Neuronal stem cell (in vitro differentiated cells): ENCODE measurements around the gene FBXW9.
A peak's percentile ranks its signal among the peaks of the same experiment; 100 is the strongest.

ENCODE experiments used
- DNase-seq: peaks from one replicate; pipeline ENCODE4 v3.0.0-alpha.2; 2013; ENCODE audit warnings: low spot score
- H2AFZ ChIP-seq: one replicate; pipeline ENCODE4 v1.6.1; 2013; ENCODE audit warnings: mild to moderate bottlenecking, low read length, inconsistent platforms
- H2AK5ac ChIP-seq: 2 replicates; pipeline ENCODE4 v1.6.1; 2013; ENCODE audit warnings: low read depth, mild to moderate bottlenecking, inconsistent platforms, low read length, moderate library complexity, mixed read lengths
- H2BK120ac ChIP-seq: 2 replicates; pipeline ENCODE4 v1.6.1; 2013; ENCODE audit warnings: low read depth, mild to moderate bottlenecking, inconsistent platforms, low read length, moderate library complexity, mixed read lengths
- H2BK12ac ChIP-seq: one replicate; pipeline ENCODE4 v1.6.1; 2013; ENCODE audit warnings: low read length, inconsistent platforms
- H2BK15ac ChIP-seq: 2 replicates; pipeline ENCODE4 v1.6.1; 2013; ENCODE audit warnings: mild to moderate bottlenecking, low read length, inconsistent platforms, mixed read lengths
- H2BK5ac ChIP-seq: one replicate; pipeline ENCODE4 v1.6.1; 2013; ENCODE audit warnings: inconsistent platforms, mild to moderate bottlenecking, low read length, moderate library complexity
- H3K14ac ChIP-seq: one replicate; pipeline ENCODE4 v1.6.1; 2013; ENCODE audit warnings: low read length, inconsistent platforms
- H3K18ac ChIP-seq: 2 replicates; pipeline ENCODE4 v1.6.1; 2013; ENCODE audit warnings: low read length, inconsistent platforms
- H3K23ac ChIP-seq: 2 replicates; pipeline ENCODE4 v1.6.1; 2013; ENCODE audit warnings: low read depth, mild to moderate bottlenecking, mixed read lengths, low read length, inconsistent platforms; ENCODE audit not compliant: poor library complexity
- H3K27ac ChIP-seq: replicated peaks from 3 replicates; pipeline ENCODE4 v1.5.1; 2013; ENCODE audit warnings: low read length, inconsistent platforms
- H3K27me3 ChIP-seq, 3 experiments: 2 replicates each; pipeline ENCODE4 v1.6.1; 2013; ENCODE audit warnings: low read length in 3 of 3, mild to moderate bottlenecking in 2 of 3, inconsistent platforms in 1 of 3, low read depth in 1 of 3, mixed read lengths in 1 of 3, moderate library complexity in 1 of 3; ENCODE audit not compliant: control insufficient read depth in 3 of 3, insufficient read depth in 3 of 3
- H3K36me3 ChIP-seq, 2 donors: replicated peaks in 1 of 2; 2 replicates each; pipeline ENCODE4 v1.6.1; 2013; ENCODE audit warnings: low read length in 2 of 2; ENCODE audit not compliant: control insufficient read depth in 2 of 2, insufficient read depth in 2 of 2
- H3K4ac ChIP-seq: 2 replicates; pipeline ENCODE4 v1.6.1; 2013; ENCODE audit warnings: inconsistent platforms, mild to moderate bottlenecking, low read length, moderate library complexity
- H3K4me1 ChIP-seq, 2 donors: 1 replicate in 1 of 2; 2 replicates in 1 of 2; pipeline ENCODE4 v1.6.1; 2013; ENCODE audit warnings: low read length in 2 of 2, low read depth in 1 of 2; ENCODE audit not compliant: control insufficient read depth in 2 of 2, insufficient read depth in 1 of 2
- H3K4me2 ChIP-seq: one replicate; pipeline ENCODE4 v1.6.1; 2013; ENCODE audit warnings: mild to moderate bottlenecking, low read length, inconsistent platforms; ENCODE audit not compliant: insufficient read depth, poor library complexity, severe bottlenecking
- H3K4me3 ChIP-seq, 2 donors: 2 replicates each; pipeline ENCODE4 v1.5.1; 2013; ENCODE audit warnings: low read length in 2 of 2, mild to moderate bottlenecking in 2 of 2, inconsistent platforms in 1 of 2, moderate library complexity in 1 of 2
- H3K79me1 ChIP-seq: one replicate; pipeline ENCODE4 v1.6.1; 2013; ENCODE audit warnings: low read depth, mild to moderate bottlenecking, inconsistent platforms, low read length, moderate library complexity
- H3K9ac ChIP-seq: one replicate; pipeline ENCODE4 v1.6.1; 2013; ENCODE audit warnings: mild to moderate bottlenecking, low read depth, low read length, inconsistent platforms; ENCODE audit not compliant: poor library complexity
- H3K9me3 ChIP-seq, 2 donors: replicated peaks in 1 of 2; 2 replicates each; pipeline versions ENCODE3 to v1.6.1; 2013; ENCODE audit warnings: low read length in 2 of 2, mild to moderate bottlenecking in 2 of 2, inconsistent platforms in 1 of 2, low read depth in 1 of 2, mixed read lengths in 1 of 2, moderate library complexity in 1 of 2; ENCODE audit not compliant: control insufficient read depth in 2 of 2, insufficient read depth in 1 of 2
- H4K8ac ChIP-seq: one replicate; pipeline ENCODE4 v1.6.1; 2013; ENCODE audit warnings: low read depth, mild to moderate bottlenecking, inconsistent platforms, low read length, moderate library complexity
- H4K91ac ChIP-seq: one replicate; pipeline ENCODE4 v1.6.1; 2013; ENCODE audit warnings: low read length, low read depth, mild to moderate bottlenecking, inconsistent platforms; ENCODE audit not compliant: poor library complexity
- WGBS, 2 donors: extraction: QIAGEN DNeasy Blood & Tissue Kit; methylation state at CpG; one replicate each; pipeline ENCODE4 v1.1.7; 2013; ENCODE audit warnings: missing lambda C conversion rate in 2 of 2, mixed read lengths in 1 of 2; ENCODE audit not compliant: insufficient read length in 2 of 2, insufficient replicate concordance in 1 of 2; ENCODE audit errors: extremely low coverage in 2 of 2; 5-methylcytosine and 5-hydroxymethylcytosine counted together

FBXW9 gene

GRCh38 chr19:12655546-12655945, 40.9 kb downstream of the FBXW9 start:
- H4K91ac ChIP-seq: no peak overlapping the region
- no peak overlapping the region for H2BK12ac ChIP-seq
- H3K4me1 ChIP-seq: no peaks in the 10 kb centered on the region
- no peak overlapping the region for H2BK120ac ChIP-seq
- H3K79me1 ChIP-seq: peaks cover 4% of the 10 kb centered on the region
- H3K4ac ChIP-seq: no peak overlapping the region
- no peak overlapping the region for H3K4me3 ChIP-seq
- H3K27ac ChIP-seq: no peak overlapping the region
- H2BK5ac ChIP-seq: no peak overlapping the region
- no peak overlapping the region for H3K14ac ChIP-seq
- no peak overlapping the region for H4K8ac ChIP-seq
- no peaks in the 10 kb centered on the region for H3K27me3 ChIP-seq
- no peak overlapping the region for H3K18ac ChIP-seq
- H3K9ac ChIP-seq: no peak overlapping the region
- no peak overlapping the region for H2BK15ac ChIP-seq
- H3K4me2 ChIP-seq: no peak overlapping the region
- H3K36me3 ChIP-seq: peaks cover 21 to 57% of the 10 kb centered on the region in 2 donors
- H2AFZ ChIP-seq: no peak overlapping the region
- WGBS, 2 donors: no CpG with 5 or more reads among the region's 8 CpGs
- no peak for DNase-seq
- no peak overlapping the region for H3K23ac ChIP-seq
- no peak overlapping the region for H2AK5ac ChIP-seq
- peaks cover 0 to 2% of the 10 kb centered on the region in 2 donors for H3K9me3 ChIP-seq

GRCh38 chr19:12652219-12652618, 44.2 kb downstream of the FBXW9 start:
- Histone ChIP-seq H3K9ac (peak overlapping the region; percentile 16), H3K79me1 (peaks cover 4% of the 10 kb centered on the region), H2BK120ac (no peak overlapping the region), H3K36me3 (peaks cover 12 to 38% of the 10 kb centered on the region in 2 donors), H2BK5ac (no peak overlapping the region), H3K9me3 (peaks cover 0 to under 1% of the 10 kb centered on the region in 2 donors), H3K14ac (no peak overlapping the region), H3K4me2 (no peak overlapping the region), H3K4me3 (no peak overlapping the region), H3K18ac (no peak overlapping the region), H3K27ac (no peak overlapping the region), H3K27me3 (no peaks in the 10 kb centered on the region), H2AK5ac (no peak overlapping the region), H3K4ac (no peak overlapping the region), H2BK15ac (no peak overlapping the region), H4K91ac (no peak overlapping the region), H3K23ac (no peak overlapping the region), H3K4me1 (no peaks in the 10 kb centered on the region), H2AFZ (no peak overlapping the region), H4K8ac (no peak overlapping the region), H2BK12ac (no peak overlapping the region)
- no peak for DNase-seq
- no CpG with 5 or more reads among the region's 6 CpGs for WGBS, 2 donors

GRCh38 chr19:12649941-12650340, 46.5 kb downstream of the FBXW9 start:
- H2BK5ac ChIP-seq: no peak overlapping the region
- no peaks in the 10 kb centered on the region for H3K4me1 ChIP-seq
- DNase-seq: no peak
- no peak overlapping the region for H2AFZ ChIP-seq
- no peak overlapping the region for H4K91ac ChIP-seq
- H3K4me2 ChIP-seq: no peak overlapping the region
- H2BK15ac ChIP-seq: no peak overlapping the region
- H3K4me3 ChIP-seq: no peak overlapping the region
- H4K8ac ChIP-seq: no peak overlapping the region
- H3K18ac ChIP-seq: no peak overlapping the region
- no peak overlapping the region for H3K27ac ChIP-seq
- H3K14ac ChIP-seq: no peak overlapping the region
- peaks cover 4 to 17% of the 10 kb centered on the region in 2 donors for H3K36me3 ChIP-seq
- no CpG with 5 or more reads among the region's 10 CpGs for WGBS, 2 donors
- no peaks in the 10 kb centered on the region for H3K9me3 ChIP-seq
- peak overlapping the region; percentile 65 for H3K23ac ChIP-seq
- H3K4ac ChIP-seq: no peak overlapping the region
- no peak overlapping the region for H2BK12ac ChIP-seq
- H3K9ac ChIP-seq: no peak overlapping the region
- peak overlapping the region; percentile 35 for H2AK5ac ChIP-seq
- H3K79me1 ChIP-seq: no peaks in the 10 kb centered on the region
- no peak overlapping the region for H2BK120ac ChIP-seq
- H3K27me3 ChIP-seq: no peaks in the 10 kb centered on the region

GRCh38 chr19:12648088-12648487, 48.3 kb downstream of the FBXW9 start:
- Histone ChIP-seq H3K4ac (no peak overlapping the region), H3K27ac (no peak overlapping the region), H3K9ac (no peak overlapping the region), H4K91ac (no peak overlapping the region), H2BK15ac (no peak overlapping the region), H4K8ac (no peak overlapping the region), H2BK5ac (no peak overlapping the region), H3K4me3 (peak overlapping the region in 1 of 2 donors; percentile 40), H3K23ac (no peak overlapping the region), H3K36me3 (peaks cover 3 to 7% of the 10 kb centered on the region in 2 donors), H3K79me1 (no peaks in the 10 kb centered on the region), H2BK120ac (no peak overlapping the region), H2AK5ac (peak overlapping the region; percentile 25), H2AFZ (no peak overlapping the region), H3K9me3 (no peaks in the 10 kb centered on the region), H3K4me2 (no peak overlapping the region), H3K4me1 (no peaks in the 10 kb centered on the region), H3K27me3 (no peaks in the 10 kb centered on the region), H3K14ac (no peak overlapping the region), H3K18ac (no peak overlapping the region), H2BK12ac (no peak overlapping the region)
- no CpG with 5 or more reads among the region's 29 CpGs for WGBS, 2 donors
- no peak for DNase-seq
